GF-D8 (cell line): Measurements from ENCODE around the gene AGXT.

Experiments
- DNase-seq: peaks from one replicate; lab custom pipeline; 2025; lab: John Stamatoyannopoulos, UW

AGXT gene

GRCh38 chr2:240898108-240898730 lies 29.6 kb downstream of the AGXT start:
- no peak for DNase-seq

GRCh38 chr2:240898731-240899467 lies 30.3 kb downstream of the AGXT start:
- DNase-seq, result no peak

GRCh38 chr2:240899468-240899865 lies 30.8 kb downstream of the AGXT start:
- no peak for DNase-seq

GRCh38 chr2:240900141-240900860 lies 31.7 kb downstream of the AGXT start:
- DNase-seq, result no peak

- no peak for DNase-seq
These were observed 33.5 kb downstream of the AGXT start for GRCh38 chr2:240901986-240902614.

- DNase-seq, result no peak
These were observed 34.0 kb downstream of the AGXT start for GRCh38 chr2:240902615-240903041.

- DNase-seq, result no peak
These were observed 34.8 kb downstream of the AGXT start for GRCh38 chr2:240903191-240904060.

- DNase-seq, result no peak
These were observed 35.9 kb downstream of the AGXT start for GRCh38 chr2:240904216-240905175.

- DNase-seq, result no peak
These were observed 36.7 kb downstream of the AGXT start for GRCh38 chr2:240905176-240905781.

GRCh38 chr2:240906141-240906910 lies 37.7 kb downstream of the AGXT start, which contains the start of gene CROCC2:
Gene CROCC2, plus strand, starts transcription at chr2:240906336. Its CDS starts 178 bp downstream, at chr2:240906514.
- DNase-seq, result no peak

GRCh38 chr2:240906911-240907590 lies 38.4 kb downstream of the AGXT start:
- no peak for DNase-seq

- no peak for DNase-seq
These were observed 40.8 kb downstream of the AGXT start for GRCh38 chr2:240909216-240909974.

GRCh38 chr2:240911641-240912265 lies 43.1 kb downstream of the AGXT start:
- DNase-seq, result no peak

GRCh38 chr2:240912878-240913809 lies 44.5 kb downstream of the AGXT start:
- DNase-seq, result no peak

GRCh38 chr2:240913810-240914644 lies 45.4 kb downstream of the AGXT start:
- no peak for DNase-seq
